Panc1 (cell line): ENCODE results near the gene CDK18. TPM values are rescaled to one million over a fixed set of nuclear protein-coding genes. Genes with fewer than 3 reads are reported as not detected.
A peak's percentile ranks its signal among the peaks of the same experiment; 100 is the strongest.

Experiments used
- ATAC-seq: fragments of 200-7000 bp; cut with Tn5 transposase; 2 replicates; pipeline ENCODE4 v1.9.1; 2020; ENCODE audit warnings: mild to moderate bottlenecking, moderate library complexity
- BruUV-seq: library from RNA; stranded (reverse); fragments of 400-500 nt; replicated peaks from 2 replicates; lab custom pipeline; 2021; lab: Mats Ljungman, UMichigan
- CTCF ChIA-PET: fragments of 300-600 bp; sonication (Branson Sonifier 250); formaldehyde crosslinking; loops from one replicate; lab custom pipeline; 2022; ENCODE audit warnings: antibody characterized with exemption; lab: Charles Lee
- POLR2A ChIA-PET: fragments of 300-600 bp; sonication (Branson Sonifier 250); formaldehyde crosslinking; loops from one replicate; lab custom pipeline; 2022; ENCODE audit warnings: antibody characterized with exemption; lab: Charles Lee
- DNase-seq: peaks from one replicate; pipeline ENCODE4 v3.0.0-alpha.2; 2010; ENCODE audit warnings: low read depth, low spot score
- H3K27ac ChIP-seq: 2 replicates; pipeline ENCODE4 v1.5.1; 2011; ENCODE audit warnings: mild to moderate bottlenecking, low read length, inconsistent platforms
- H3K27me3 ChIP-seq: fragments of 200-500 bp; sonication (Bioruptor generic); 2 replicates; pipeline ENCODE4 v1.6.0; 2014; ENCODE audit warnings: low read length, inconsistent platforms; ENCODE audit not compliant: control insufficient read depth, insufficient read depth
- H3K36me3 ChIP-seq: fragments of 200-500 bp; sonication (Bioruptor generic); 2 replicates; pipeline ENCODE4 v1.5.1; 2014; ENCODE audit warnings: inconsistent platforms, mild to moderate bottlenecking, low read length, moderate library complexity; ENCODE audit not compliant: control insufficient read depth, insufficient read depth
- H3K4me1 ChIP-seq: 2 replicates; pipeline ENCODE4 v1.5.1; 2011; ENCODE audit warnings: inconsistent platforms, mild to moderate bottlenecking, low read length, moderate library complexity; ENCODE audit not compliant: control insufficient read depth, insufficient read depth
- H3K4me3 ChIP-seq, 2 experiments: 2 replicates each; pipeline ENCODE4 v1.5.1; 2011 to 2012; ENCODE audit warnings: low read depth in 2 of 2, low read length in 2 of 2, mild to moderate bottlenecking in 2 of 2, inconsistent platforms in 1 of 2, moderate library complexity in 1 of 2
- H3K9me3 ChIP-seq: fragments of 200-500 bp; sonication (Bioruptor generic); 2 replicates; pipeline ENCODE4 v1.5.1; 2014; ENCODE audit warnings: low read depth, mild to moderate bottlenecking, inconsistent platforms, low read length, moderate library complexity; ENCODE audit not compliant: control insufficient read depth, insufficient read depth
- CTCF ChIP-seq: fragments of 450-650 bp; IDR thresholded peaks from 2 replicates; pipeline ENCODE4 v1.5.1; 2017; ENCODE audit warnings: mild to moderate bottlenecking
- POLR2AphosphoS5 ChIP-seq: IDR thresholded peaks from 2 replicates; pipeline ENCODE4 v1.6.1; 2012; ENCODE audit warnings: mild to moderate bottlenecking, low read depth, low read length, moderate library complexity
- REST ChIP-seq, 2 experiments: IDR thresholded peaks; 2 replicates each; pipeline ENCODE4 v1.6.1; 2011 to 2012; ENCODE audit warnings: low read depth in 2 of 2, control low read depth in 1 of 2, low read length in 1 of 2, mild to moderate bottlenecking in 1 of 2, moderate library complexity in 1 of 2; ENCODE audit not compliant: insufficient read depth in 1 of 2
- SIN3A ChIP-seq: IDR thresholded peaks from 2 replicates; pipeline ENCODE4 v1.6.1; 2012; ENCODE audit warnings: low read depth, mild to moderate bottlenecking, low read length, moderate library complexity, borderline replicate concordance; ENCODE audit not compliant: insufficient read depth
- TCF7L2 ChIP-seq: IDR thresholded peaks from 2 replicates; pipeline ENCODE4 v1.6.1; 2011; ENCODE audit warnings: mild to moderate bottlenecking, low read depth, low read length, inconsistent platforms
- in situ Hi-C: cut with HindIII; loops from 2 replicates; pipeline ENCODE4 v1.10.0; 2016; ENCODE audit warnings: low sequenced_read_pairs, low pct_unique_long_range_greater_than_20kb
- intact Hi-C: fragments of 100-400 bp; cut with micrococcal nuclease; formaldehyde crosslinking; loops from one replicate; pipeline ENCODE4 v1.10.0; 2022; ENCODE audit not compliant: unreplicated experiment
- total RNA-seq: library from RNA; stranded (reverse); gene quantifications from one replicate; pipeline ENCODE4 v1.2.1, GENCODE V29; 2021; ENCODE audit not compliant: unreplicated experiment

The CDK18 gene
- total RNA-seq, 1 experiment from 2014 or later = 7.0 TPM

GRCh38 chr1:205470131-205470530 is 34.3 kb upstream of the CDK18 start:
- ATAC-seq = no peak
- TF ChIP-seq POLR2AphosphoS5 (no peak), SIN3A (no peak)
- intact Hi-C loops = no loop called here
- DNase-seq = no peak
- Histone ChIP-seq H3K36me3 (no peaks in the 10 kb centered on the region), H3K4me3 (no peak overlapping the region), H3K27me3 (peaks cover 7% of the 10 kb centered on the region; the same call in 1 of the 2 replicates), H3K9me3 (peaks cover under 1% of the 10 kb centered on the region; the same call in 1 of the 2 replicates), H3K4me1 (peaks cover 6% of the 10 kb centered on the region), H3K27ac (no peak overlapping the region)
- POLR2A ChIA-PET = no interaction called here
- in situ Hi-C loops = no loop called here
- BruUV-seq = no TSS peak
- CTCF ChIA-PET = no interaction called here

- Histone ChIP-seq H3K4me3 (no peak overlapping the region), H3K9me3 (peaks cover 5% of the 10 kb centered on the region; the same call in 1 of the 2 replicates), H3K4me1 (peaks cover 14% of the 10 kb centered on the region), H3K27ac (no peak overlapping the region), H3K27me3 (0 out of 2 replicates have a peak, but pooled peaks cover 2% of the 10 kb centered on the region), H3K36me3 (no peaks in the 10 kb centered on the region)
- ATAC-seq (peak; percentile 15; the same call in 1 of the 2 replicates), DNase-seq (no peak)
- ChIA-PET CTCF (interaction anchor here (0.6 to 1.5 kb wide), 3 partner anchors 13 to 48 kb away, joined by 3 to 11 read pairs (median 7); no protein-coding TSS in a partner anchor), POLR2A (no interaction called here)
- in situ Hi-C loops = no loop called here
- TF ChIP-seq REST (IDR thresholded peaks at IDR 0.05; ENCODE audit: insufficient read depth in 1 of 2, low read depth in 2 of 2, low read length in 1 of 2) (no peak), CTCF (no peak), SIN3A (no peak)
- intact Hi-C loops = no loop called here
- BruUV-seq = no TSS peak
Observed at GRCh38 chr1:205472737-205473441, 31.6 kb upstream of the CDK18 start.

GRCh38 chr1:205473475-205473874 is 31.0 kb upstream of the CDK18 start:
- Histone ChIP-seq H3K4me1 (peaks cover 19% of the 10 kb centered on the region), H3K27me3 (0 out of 2 replicates have a peak, but pooled peaks cover 2% of the 10 kb centered on the region), H3K4me3 (no peak overlapping the region), H3K36me3 (no peaks in the 10 kb centered on the region), H3K27ac (no peak overlapping the region), H3K9me3 (peaks cover 5% of the 10 kb centered on the region; the same call in 1 of the 2 replicates)
- no TSS peak for BruUV-seq
- no peak for TF ChIP-seq REST (IDR thresholded peaks at IDR 0.05; ENCODE audit: insufficient read depth in 1 of 2, low read depth in 2 of 2, low read length in 1 of 2)
- no peak for TF ChIP-seq CTCF
- TF ChIP-seq POLR2AphosphoS5 = no peak
- TF ChIP-seq TCF7L2 = no peak
- no peak for TF ChIP-seq SIN3A
- in situ Hi-C loops (no loop called here), intact Hi-C loops (no loop called here)
- ChIA-PET POLR2A (no interaction called here), CTCF (interaction anchor here (1.1 to 1.5 kb wide), 2 partner anchors 12 to 17 kb away, joined by 7 to 11 read pairs; no protein-coding TSS in a partner anchor)
- ATAC-seq = peak; percentile 28
- no peak for DNase-seq
